Dermis lymphatic vessel endothelial cell (primary cell): ENCODE results near the gene FOS. TPM values are rescaled to one million over a fixed set of nuclear protein-coding genes. Genes with fewer than 3 reads are reported as not detected.

Experiments
- total RNA-seq: library from RNA; depleted of rRNA; stranded (reverse); fragments of >200 nt; gene quantifications from 2 replicates; pipeline ENCODE4 v1.2.1, GENCODE V29; 2014

FOS gene
- 125 and 548 TPM in 2 replicates for total RNA-seq

DNA sequence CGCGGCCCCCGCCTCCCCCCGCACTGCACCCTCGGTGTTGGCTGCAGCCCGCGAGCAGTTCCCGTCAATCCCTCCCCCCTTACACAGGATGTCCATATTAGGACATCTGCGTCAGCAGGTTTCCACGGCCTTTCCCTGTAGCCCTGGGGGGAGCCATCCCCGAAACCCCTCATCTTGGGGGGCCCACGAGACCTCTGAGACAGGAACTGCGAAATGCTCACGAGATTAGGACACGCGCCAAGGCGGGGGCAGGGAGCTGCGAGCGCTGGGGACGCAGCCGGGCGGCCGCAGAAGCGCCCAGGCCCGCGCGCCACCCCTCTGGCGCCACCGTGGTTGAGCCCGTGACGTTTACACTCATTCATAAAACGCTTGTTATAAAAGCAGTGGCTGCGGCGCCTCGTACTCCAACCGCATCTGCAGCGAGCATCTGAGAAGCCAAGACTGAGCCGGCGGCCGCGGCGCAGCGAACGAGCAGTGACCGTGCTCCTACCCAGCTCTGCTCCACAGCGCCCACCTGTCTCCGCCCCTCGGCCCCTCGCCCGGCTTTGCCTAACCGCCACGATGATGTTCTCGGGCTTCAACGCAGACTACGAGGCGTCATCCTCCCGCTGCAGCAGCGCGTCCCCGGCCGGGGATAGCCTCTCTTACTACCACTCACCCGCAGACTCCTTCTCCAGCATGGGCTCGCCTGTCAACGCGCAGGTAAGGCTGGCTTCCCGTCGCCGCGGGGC, at the start of gene FOS:
Gene FOS (plus strand): TSS at position 407 of the 731 bp plus-strand sequence. CDS start 155 bp downstream, at position 562.

Other genes starting within 250 kb of the FOS start
- 15.0 and 21.7 TPM in 2 replicates for gene MLH3, start 227.4 kb upstream of the FOS start, total RNA-seq
- 2.9 and 3.3 TPM in 2 replicates for gene ACYP1, start 214.8 kb upstream of the FOS start, total RNA-seq
- gene ZC2HC1C, start 209.2 kb upstream of the FOS start, total RNA-seq = 0.17 and 0.33 TPM in 2 replicates
- gene NEK9, start 151.8 kb upstream of the FOS start, total RNA-seq = 23.2 and 32.7 TPM in 2 replicates
- gene TMED10, start 102.2 kb upstream of the FOS start, total RNA-seq = 224 and 346 TPM in 2 replicates
- gene JDP2, start 149.2 kb downstream of the FOS start, total RNA-seq = 5.5 and 10.6 TPM in 2 replicates
- 2.6 and 3.4 TPM in 2 replicates for gene BATF, start 243.6 kb downstream of the FOS start, total RNA-seq